Stomach smooth muscle (tissue), 2 donors: ENCODE data around the gene MYOM3.

Experiments
- H3K27ac ChIP-seq: one replicate; pipeline ENCODE4 v1.7.0; 2013; ENCODE audit warnings: mild to moderate bottlenecking, low read length, inconsistent platforms
- H3K27me3 ChIP-seq, 2 donors: one replicate each; pipeline ENCODE4 v1.7.0; 2013; ENCODE audit warnings: low read length in 2 of 2; ENCODE audit not compliant: insufficient read depth in 2 of 2, control insufficient read depth in 1 of 2
- H3K36me3 ChIP-seq, 2 donors: one replicate each; pipeline ENCODE4 v1.7.0; 2013; ENCODE audit warnings: low read length in 2 of 2; ENCODE audit not compliant: control insufficient read depth in 2 of 2, insufficient read depth in 2 of 2
- H3K4me1 ChIP-seq: one replicate; pipeline ENCODE4 v1.7.0; 2013; ENCODE audit warnings: low read length; ENCODE audit not compliant: control insufficient read depth, insufficient read depth
- H3K4me3 ChIP-seq, 2 donors: one replicate each; pipeline ENCODE4 v1.7.0; 2013; ENCODE audit warnings: low read length in 2 of 2
- H3K9ac ChIP-seq, 2 donors: one replicate each; pipeline ENCODE4 v1.7.0; 2013; ENCODE audit warnings: low read length in 2 of 2, mild to moderate bottlenecking in 1 of 2
- H3K9me3 ChIP-seq, 2 donors: one replicate each; pipeline ENCODE4 v1.7.0; 2013; ENCODE audit warnings: low read length in 2 of 2; ENCODE audit not compliant: control insufficient read depth in 2 of 2
- donor health status: healthy.
- donor health status: Pancreatic carcinoma.

The MYOM3 gene

DNA sequence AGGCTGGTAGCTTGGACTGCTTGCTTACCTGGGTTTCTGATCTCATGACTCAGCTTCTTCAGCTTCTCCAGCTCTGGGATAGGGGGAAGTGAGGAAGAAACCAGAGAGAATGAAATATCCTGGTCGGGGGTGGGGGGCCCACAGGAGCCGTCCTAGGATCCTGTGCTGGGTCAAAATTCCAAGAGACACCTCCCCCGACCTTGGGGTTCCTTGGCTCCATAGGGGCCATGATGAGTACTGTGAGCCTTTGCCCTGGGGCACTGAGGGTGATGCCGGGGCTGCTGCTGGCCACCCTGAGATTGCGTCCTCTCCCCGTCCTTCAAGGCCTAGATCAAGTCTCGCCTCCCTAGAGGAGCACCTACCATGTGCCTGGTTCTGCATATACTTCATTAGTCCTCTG, 40.0 kb downstream of the MYOM3 start:
- peaks cover 4% of the 10 kb centered on the region for H3K4me1 ChIP-seq
- no peaks in the 10 kb centered on the region for H3K27me3 ChIP-seq
- no peaks in the 10 kb centered on the region for H3K9me3 ChIP-seq
- H3K27ac ChIP-seq = no peak overlapping the region
- no peak overlapping the region for H3K4me3 ChIP-seq
- no peak overlapping the region for H3K9ac ChIP-seq
- no peaks in the 10 kb centered on the region for H3K36me3 ChIP-seq

DNA sequence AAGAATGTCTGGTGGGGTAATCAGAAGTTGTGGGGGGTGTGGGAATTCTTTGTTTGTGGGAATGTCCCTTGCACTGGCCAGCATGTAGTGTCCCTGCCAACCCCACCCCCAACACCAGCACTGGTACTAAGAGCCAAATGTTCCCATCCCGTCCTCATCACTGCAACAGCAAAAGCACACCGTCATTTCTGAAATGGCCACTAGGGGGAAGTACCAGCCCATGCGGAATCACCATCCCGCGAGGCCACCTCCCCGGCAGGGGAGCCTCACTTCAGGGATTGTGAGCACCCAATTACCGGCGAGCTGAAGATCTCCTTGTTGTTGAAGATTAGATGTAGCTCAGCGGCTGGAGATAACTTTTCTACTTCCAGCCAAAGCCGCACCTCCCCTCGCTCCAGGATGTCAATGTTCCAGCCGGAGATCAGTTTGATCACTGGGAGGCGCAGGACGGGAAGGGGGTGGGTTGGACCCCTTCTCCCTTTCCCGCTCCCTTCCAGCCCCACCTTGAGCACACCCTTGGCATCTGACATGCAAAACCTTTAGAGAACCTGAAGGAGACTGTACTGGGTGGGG, 41.0 kb downstream of the MYOM3 start:
- H3K36me3 ChIP-seq = no peaks in the 10 kb centered on the region
- peaks cover 4% of the 10 kb centered on the region for H3K4me1 ChIP-seq
- H3K27me3 ChIP-seq = no peaks in the 10 kb centered on the region
- no peak overlapping the region for H3K4me3 ChIP-seq
- no peak overlapping the region for H3K27ac ChIP-seq
- H3K9me3 ChIP-seq = no peaks in the 10 kb centered on the region
- H3K9ac ChIP-seq = peak overlapping the region in 1 of 2 donors; percentile 14

DNA sequence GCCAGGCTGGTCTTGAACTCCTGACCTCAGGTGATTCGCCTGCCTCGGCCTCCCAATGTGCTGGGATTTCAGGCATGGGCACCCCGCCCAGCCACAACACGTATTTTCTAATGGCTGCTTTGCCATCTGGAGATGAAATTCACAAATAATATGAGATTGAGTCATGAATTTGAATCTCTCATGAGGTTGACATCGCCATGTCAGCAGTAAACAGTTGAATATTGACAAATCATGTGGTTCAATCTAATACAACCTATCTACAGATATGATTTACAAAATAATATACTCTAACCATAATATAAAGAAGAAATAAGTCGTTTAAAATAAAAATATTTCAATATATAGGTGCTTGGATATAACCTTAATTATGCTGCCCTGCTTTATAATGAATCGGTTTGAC, 42.1 kb downstream of the MYOM3 start:
- Histone ChIP-seq H3K36me3 (no peaks in the 10 kb centered on the region), H3K4me1 (peaks cover 4% of the 10 kb centered on the region), H3K9me3 (no peaks in the 10 kb centered on the region), H3K27ac (no peak overlapping the region), H3K9ac (no peak overlapping the region), H3K4me3 (no peak overlapping the region), H3K27me3 (no peaks in the 10 kb centered on the region)

DNA sequence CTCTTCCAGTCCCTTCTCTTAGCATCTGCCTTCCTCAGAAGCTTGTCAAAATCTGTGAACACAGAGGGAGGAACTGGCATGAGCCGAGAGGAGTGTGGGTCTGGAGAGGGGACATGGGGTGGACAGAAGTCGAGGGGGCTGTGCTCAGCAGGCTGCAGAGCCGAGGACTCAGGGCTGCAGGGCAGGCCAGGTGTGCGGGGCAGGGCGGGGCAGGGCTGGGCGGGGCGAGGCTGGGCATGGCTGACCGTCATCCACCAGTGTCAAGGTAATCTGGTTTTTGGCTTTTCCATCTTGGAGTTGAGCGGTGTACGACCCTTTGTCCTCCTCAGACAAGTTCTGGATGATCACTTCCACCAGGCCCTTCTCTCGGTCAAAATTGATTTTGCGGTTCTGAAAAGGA, 44.0 kb downstream of the MYOM3 start:
- no peaks in the 10 kb centered on the region for H3K27me3 ChIP-seq
- H3K9ac ChIP-seq = no peak overlapping the region
- no peaks in the 10 kb centered on the region for H3K9me3 ChIP-seq
- peaks cover 4% of the 10 kb centered on the region for H3K4me1 ChIP-seq
- H3K36me3 ChIP-seq = no peaks in the 10 kb centered on the region
- no peak overlapping the region for H3K4me3 ChIP-seq
- no peak overlapping the region for H3K27ac ChIP-seq

DNA sequence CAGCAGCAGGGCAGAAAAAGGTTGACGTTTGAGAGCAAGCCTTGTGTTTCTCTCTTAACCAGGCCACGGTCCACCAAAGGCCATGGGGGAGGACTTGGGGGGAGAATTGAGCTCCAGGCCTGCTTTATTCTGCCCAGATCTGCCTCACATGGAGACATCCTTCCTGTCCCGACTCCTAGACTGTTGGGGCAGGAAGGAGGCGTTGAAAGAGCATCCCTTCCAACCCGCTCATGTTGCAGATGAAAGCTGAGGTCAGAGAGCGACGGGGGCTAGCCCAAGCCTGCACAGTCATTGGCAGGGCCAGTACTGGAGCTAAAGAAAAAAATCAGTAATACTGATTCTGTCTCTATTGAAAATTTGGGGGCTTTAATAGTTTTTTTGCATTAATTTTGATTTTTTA, 46.6 kb downstream of the MYOM3 start:
- no peak overlapping the region for H3K9ac ChIP-seq
- peaks cover 3 to 6% of the 10 kb centered on the region in 2 donors for H3K9me3 ChIP-seq
- no peaks in the 10 kb centered on the region for H3K36me3 ChIP-seq

DNA sequence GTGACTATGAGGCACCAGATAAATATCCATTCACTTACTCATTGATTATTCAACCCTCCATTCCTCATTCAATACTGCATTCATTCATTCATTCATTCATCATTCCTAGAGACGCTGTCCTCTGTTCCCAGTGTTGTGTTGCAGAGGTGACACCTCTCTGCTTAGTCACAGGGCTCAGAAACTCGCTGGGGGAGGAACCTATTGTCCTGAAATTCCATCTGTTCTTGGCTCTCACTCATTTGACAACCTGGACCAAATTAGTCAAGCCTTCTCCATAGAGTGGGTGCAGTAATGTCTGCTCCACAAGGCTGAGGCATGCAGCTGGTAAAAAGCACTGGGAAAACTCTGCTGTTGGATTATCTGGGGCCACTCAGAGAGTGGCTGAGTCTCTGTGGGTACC, 49.7 kb downstream of the MYOM3 start:
- Histone ChIP-seq H3K27me3 (no peaks in the 10 kb centered on the region), H3K4me3 (no peak overlapping the region), H3K27ac (no peak overlapping the region), H3K4me1 (no peaks in the 10 kb centered on the region), H3K36me3 (no peaks in the 10 kb centered on the region), H3K9me3 (peaks cover 3 to 6% of the 10 kb centered on the region in 2 donors), H3K9ac (no peak overlapping the region)

More for the DNA sequence above, 46.6 kb downstream of the MYOM3 start:
- no peaks in the 10 kb centered on the region for H3K27me3 ChIP-seq
- no peak overlapping the region for H3K4me3 ChIP-seq
- H3K4me1 ChIP-seq = no peaks in the 10 kb centered on the region
- no peak overlapping the region for H3K27ac ChIP-seq

DNA sequence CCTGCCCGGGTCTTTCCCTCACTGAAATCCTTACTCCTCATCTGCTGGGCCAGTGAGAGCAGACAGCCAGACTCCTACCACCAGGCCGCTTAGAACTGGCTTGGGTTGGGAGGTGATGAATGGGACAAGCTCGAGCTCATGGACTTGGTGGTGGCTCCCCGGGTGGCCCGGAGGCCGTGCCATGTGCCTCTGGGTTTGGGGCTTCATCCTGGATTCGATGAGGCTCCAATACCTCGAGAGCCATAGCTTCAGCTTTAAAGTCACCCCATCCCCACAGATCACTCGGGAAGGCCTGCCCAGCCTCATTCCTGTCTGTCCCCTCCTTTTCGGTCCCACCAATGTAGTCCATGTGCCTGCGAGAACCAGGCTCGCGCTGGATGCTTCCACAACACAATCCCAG, 51.5 kb downstream of the MYOM3 start:
- no peak overlapping the region for H3K4me3 ChIP-seq
- H3K4me1 ChIP-seq = no peaks in the 10 kb centered on the region
- no peaks in the 10 kb centered on the region for H3K36me3 ChIP-seq
- no peak overlapping the region for H3K9ac ChIP-seq
- no peak overlapping the region for H3K27ac ChIP-seq
- peaks cover 3 to 6% of the 10 kb centered on the region in 2 donors for H3K9me3 ChIP-seq
- H3K27me3 ChIP-seq = no peaks in the 10 kb centered on the region

DNA sequence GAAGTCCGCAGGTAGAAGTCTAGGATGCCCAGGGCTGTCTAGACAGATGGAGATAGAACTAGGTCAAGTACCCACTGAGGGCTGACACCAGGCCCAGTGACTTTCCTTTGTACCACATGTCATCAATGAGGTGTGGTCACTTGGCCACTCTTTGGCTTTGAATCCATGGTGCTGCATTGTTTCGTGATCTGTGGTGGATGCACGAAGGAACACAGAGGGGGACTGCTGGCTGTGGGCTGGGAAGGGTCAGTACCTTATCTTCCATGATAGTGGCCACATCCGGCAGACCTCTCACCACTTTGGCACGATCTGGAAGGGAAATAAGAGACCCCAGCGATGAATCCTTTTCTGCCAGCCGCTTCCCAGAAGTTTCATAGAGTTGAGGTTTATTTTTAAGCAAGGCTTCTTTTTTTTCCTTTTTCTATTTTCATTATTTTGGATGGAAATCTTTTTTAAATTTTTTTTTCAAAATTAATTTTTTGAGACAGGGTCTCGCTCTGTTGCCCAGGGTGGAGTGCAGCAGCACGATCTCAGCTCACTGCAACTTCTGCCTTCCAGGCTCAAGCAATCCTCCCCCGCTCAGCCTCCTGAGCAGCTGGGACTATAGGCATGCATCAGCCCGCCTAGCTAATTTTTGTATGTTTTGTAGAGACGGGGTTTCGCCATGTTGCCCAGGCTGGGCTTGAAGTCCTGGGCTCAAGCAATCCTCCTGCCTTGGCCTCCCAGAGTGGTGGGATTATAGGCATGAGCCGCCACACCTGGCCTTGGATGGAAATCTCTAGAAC, 53.1 kb downstream of the MYOM3 start:
- Histone ChIP-seq H3K27ac (no peak overlapping the region), H3K9ac (no peak overlapping the region), H3K36me3 (no peaks in the 10 kb centered on the region), H3K27me3 (no peaks in the 10 kb centered on the region), H3K4me1 (no peaks in the 10 kb centered on the region), H3K9me3 (peaks cover 3 to 6% of the 10 kb centered on the region in 2 donors), H3K4me3 (no peak overlapping the region)

DNA sequence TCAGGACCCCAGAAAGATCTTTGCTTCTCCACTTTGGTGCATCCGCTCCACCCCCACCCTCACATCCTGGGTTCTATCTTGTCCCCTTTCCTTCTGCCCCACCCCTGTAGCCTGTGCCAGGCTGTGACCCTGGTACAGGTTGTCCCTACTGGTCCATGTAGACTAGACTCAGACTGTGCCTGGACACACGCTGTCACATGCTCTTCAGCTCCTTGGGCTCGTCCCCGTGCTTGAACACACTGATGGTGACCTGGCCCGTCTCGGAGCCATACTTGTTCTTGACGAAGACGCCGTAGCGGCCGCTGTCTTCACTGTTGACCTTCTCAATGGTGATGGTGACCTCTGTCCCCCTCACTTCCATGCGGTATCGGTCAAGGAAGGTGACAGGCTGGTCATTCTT, 54.8 kb downstream of the MYOM3 start:
- no peaks in the 10 kb centered on the region for H3K36me3 ChIP-seq
- H3K9me3 ChIP-seq = peaks cover under 1 to 6% of the 10 kb centered on the region in 2 donors
- no peak overlapping the region for H3K9ac ChIP-seq
- no peaks in the 10 kb centered on the region for H3K4me1 ChIP-seq
- H3K27me3 ChIP-seq = no peaks in the 10 kb centered on the region
- no peak overlapping the region for H3K27ac ChIP-seq
- H3K4me3 ChIP-seq = no peak overlapping the region

DNA sequence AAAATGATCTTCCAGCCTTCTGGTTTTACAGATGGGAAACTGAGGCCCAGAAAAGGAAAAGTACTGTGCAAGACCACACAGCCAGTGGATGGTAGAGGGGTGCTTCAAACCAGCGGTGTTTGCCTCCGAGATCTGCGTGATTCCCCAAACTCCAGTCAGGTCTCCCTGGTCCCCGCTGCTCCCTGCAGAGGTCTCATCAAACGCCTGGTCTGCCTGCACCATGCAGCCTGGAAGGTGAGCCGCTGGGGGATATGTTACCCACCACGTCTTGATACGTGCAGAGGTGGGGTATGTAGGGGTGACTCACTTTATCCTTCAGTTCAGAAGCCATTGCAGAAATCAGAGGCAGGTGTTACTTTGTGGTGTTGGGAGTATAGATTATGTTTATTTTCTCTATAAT, 56.3 kb downstream of the MYOM3 start:
- H3K36me3 ChIP-seq = no peaks in the 10 kb centered on the region
- H3K27ac ChIP-seq = no peak overlapping the region
- no peak overlapping the region for H3K4me3 ChIP-seq
- no peaks in the 10 kb centered on the region for H3K9me3 ChIP-seq
- no peak overlapping the region for H3K9ac ChIP-seq
- H3K27me3 ChIP-seq = no peaks in the 10 kb centered on the region
- H3K4me1 ChIP-seq = no peaks in the 10 kb centered on the region

DNA sequence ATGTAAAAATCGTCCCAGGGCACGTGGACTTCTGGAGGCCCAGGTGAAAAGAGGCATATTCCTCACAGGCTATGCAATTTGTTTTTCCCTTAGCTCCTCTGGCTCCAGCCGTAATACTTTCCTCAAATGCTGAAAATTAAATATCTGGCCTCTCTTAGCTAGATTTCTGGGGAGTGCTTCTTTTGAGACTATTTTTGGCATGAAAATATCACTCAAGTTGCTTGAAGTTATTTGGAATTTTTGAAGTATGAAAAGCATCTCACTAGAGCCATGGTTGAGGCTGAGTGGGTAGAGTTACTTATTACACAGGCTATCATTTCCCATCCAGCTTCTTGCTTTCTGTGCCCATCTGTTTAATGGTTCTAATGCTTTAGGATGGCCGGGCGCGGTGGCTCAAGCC, 59.7 kb downstream of the MYOM3 start:
- no peak overlapping the region for H3K27ac ChIP-seq
- no peaks in the 10 kb centered on the region for H3K36me3 ChIP-seq
- H3K9ac ChIP-seq = no peak overlapping the region
- H3K9me3 ChIP-seq = no peaks in the 10 kb centered on the region
- H3K4me1 ChIP-seq = peaks cover 1% of the 10 kb centered on the region
- H3K4me3 ChIP-seq = no peak overlapping the region
- H3K27me3 ChIP-seq = no peaks in the 10 kb centered on the region
